Measurements from ENCODE around the gene KCNT2. TPM values are rescaled to one million over a fixed set of nuclear protein-coding genes. Genes with fewer than 3 reads are reported as not detected.
A peak's percentile ranks its signal among the peaks of the same experiment; 100 is the strongest.

KCNT2 gene
- total and polyA plus RNA-seq, 4 donors = 1.7 to 11.2 (median 6.8) TPM

DNA sequence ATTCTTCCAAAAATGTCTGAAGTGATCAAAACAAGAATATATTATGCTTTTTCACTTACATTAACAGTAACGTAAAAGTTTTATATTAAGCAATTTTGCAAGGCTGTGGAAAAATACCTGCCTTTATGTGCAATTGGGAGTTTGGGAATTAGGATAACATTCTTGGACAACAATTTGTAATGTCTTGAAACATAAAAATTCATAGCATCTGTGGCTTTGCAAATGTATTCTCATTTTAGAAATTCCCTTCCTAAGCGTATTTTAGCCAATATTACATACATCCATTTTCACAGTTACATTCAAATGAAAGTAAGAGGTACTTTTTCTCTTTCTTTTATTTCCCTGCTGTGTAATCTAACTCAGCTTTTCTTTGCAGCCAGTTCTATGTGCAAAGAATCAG, 30.2 kb upstream of the KCNT2 start (continued):
- TF ChIP-seq, protein P1, sequence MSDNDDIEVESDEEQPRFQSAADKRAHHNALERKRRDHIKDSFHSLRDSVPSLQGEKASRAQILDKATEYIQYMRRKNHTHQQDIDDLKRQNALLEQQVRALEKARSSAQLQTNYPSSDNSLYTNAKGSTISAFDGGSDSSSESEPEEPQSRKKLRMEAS (IDR thresholded peaks at IDR 0.05) = no peak
- TF ChIP-seq FOXA2 (IDR thresholded peaks at IDR 0.05) = no peak
- TF ChIP-seq RXRA (IDR thresholded peaks at IDR 0.05) = no peak
- TF ChIP-seq, protein P2, sequence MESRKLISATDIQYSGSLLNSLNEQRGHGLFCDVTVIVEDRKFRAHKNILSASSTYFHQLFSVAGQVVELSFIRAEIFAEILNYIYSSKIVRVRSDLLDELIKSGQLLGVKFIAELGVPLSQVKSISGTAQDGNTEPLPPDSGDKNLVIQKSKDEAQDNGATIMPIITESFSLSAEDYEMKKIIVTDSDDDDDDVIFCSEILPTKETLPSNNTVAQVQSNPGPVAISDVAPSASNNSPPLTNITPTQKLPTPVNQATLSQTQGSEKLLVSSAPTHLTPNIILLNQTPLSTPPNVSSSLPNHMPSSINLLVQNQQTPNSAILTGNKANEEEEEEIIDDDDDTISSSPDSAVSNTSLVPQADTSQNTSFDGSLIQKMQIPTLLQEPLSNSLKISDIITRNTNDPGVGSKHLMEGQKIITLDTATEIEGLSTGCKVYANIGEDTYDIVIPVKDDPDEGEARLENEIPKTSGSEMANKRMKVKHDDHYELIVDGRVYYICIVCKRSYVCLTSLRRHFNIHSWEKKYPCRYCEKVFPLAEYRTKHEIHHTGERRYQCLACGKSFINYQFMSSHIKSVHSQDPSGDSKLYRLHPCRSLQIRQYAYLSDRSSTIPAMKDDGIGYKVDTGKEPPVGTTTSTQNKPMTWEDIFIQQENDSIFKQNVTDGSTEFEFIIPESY (IDR thresholded peaks at IDR 0.05) = no peak

DNA sequence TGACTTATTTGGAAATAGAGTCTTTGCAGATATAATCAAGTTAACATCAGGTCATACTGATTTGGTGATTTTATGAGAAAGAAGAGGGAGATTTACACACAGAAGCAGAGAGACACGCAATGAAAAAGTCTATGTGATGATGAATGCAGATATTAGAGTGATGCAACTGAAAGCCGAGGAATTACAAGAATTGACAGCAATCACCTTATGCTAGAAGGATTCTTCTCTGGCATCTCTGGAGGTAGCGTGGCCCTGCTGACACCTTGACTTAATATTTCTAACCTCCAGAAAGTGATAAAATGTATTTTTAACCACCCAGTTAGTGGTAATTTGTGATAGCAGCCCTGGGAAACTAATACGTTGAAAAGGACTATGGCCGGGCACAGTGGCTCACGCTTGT, 29.4 kb upstream of the KCNT2 start:
- WGBS = 95% methylated on average over 6 of the region's 6 CpGs
- Histone ChIP-seq H3K27me3 (ENCODE audit: control insufficient read depth in 4 of 4, insufficient read depth in 4 of 4, low read length in 3 of 4) (no peaks in the 10 kb centered on the region), H3K9ac (ENCODE audit: low read depth in 1 of 2, low read length in 2 of 2) (no peak overlapping the region), H3K4me1 (ENCODE audit: control insufficient read depth in 4 of 4, insufficient read depth in 4 of 4, low read length in 3 of 4) (no peaks in the 10 kb centered on the region), H3K4me3 (ENCODE audit: low read depth in 1 of 3, low read length in 3 of 3) (no peak overlapping the region), H3K27ac (ENCODE audit: low read depth in 1 of 2, low read length in 2 of 2) (no peak overlapping the region), H3K9me3 (ENCODE audit: control insufficient read depth in 4 of 4, low read length in 3 of 4) (no peaks in the 10 kb centered on the region), H3K36me3 (ENCODE audit: control insufficient read depth in 4 of 4, insufficient read depth in 3 of 4, low read depth in 1 of 4, low read length in 3 of 4) (no peaks in the 10 kb centered on the region)
- no peak for DNase-seq (ENCODE audit: low spot score)
- TF ChIP-seq RXRA (IDR thresholded peaks at IDR 0.05) = no peak
- TF ChIP-seq SP1 (IDR thresholded peaks at IDR 0.05) = no peak
- TF ChIP-seq NR2F2 (IDR thresholded peaks at IDR 0.05) = no peak
- no peak for TF ChIP-seq TAF1 (conservative IDR thresholded peaks at IDR 0.05)
- no peak for TF ChIP-seq YY1 (IDR thresholded peaks at IDR 0.05)
- no peak for TF ChIP-seq HNF4G (IDR thresholded peaks at IDR 0.05)
- TF ChIP-seq, protein P3, sequence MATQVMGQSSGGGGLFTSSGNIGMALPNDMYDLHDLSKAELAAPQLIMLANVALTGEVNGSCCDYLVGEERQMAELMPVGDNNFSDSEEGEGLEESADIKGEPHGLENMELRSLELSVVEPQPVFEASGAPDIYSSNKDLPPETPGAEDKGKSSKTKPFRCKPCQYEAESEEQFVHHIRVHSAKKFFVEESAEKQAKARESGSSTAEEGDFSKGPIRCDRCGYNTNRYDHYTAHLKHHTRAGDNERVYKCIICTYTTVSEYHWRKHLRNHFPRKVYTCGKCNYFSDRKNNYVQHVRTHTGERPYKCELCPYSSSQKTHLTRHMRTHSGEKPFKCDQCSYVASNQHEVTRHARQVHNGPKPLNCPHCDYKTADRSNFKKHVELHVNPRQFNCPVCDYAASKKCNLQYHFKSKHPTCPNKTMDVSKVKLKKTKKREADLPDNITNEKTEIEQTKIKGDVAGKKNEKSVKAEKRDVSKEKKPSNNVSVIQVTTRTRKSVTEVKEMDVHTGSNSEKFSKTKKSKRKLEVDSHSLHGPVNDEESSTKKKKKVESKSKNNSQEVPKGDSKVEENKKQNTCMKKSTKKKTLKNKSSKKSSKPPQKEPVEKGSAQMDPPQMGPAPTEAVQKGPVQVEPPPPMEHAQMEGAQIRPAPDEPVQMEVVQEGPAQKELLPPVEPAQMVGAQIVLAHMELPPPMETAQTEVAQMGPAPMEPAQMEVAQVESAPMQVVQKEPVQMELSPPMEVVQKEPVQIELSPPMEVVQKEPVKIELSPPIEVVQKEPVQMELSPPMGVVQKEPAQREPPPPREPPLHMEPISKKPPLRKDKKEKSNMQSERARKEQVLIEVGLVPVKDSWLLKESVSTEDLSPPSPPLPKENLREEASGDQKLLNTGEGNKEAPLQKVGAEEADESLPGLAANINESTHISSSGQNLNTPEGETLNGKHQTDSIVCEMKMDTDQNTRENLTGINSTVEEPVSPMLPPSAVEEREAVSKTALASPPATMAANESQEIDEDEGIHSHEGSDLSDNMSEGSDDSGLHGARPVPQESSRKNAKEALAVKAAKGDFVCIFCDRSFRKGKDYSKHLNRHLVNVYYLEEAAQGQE (IDR thresholded peaks at IDR 0.05) = no peak
- TF ChIP-seq HNF4A (conservative IDR thresholded peaks at IDR 0.05) = no peak

DNA sequence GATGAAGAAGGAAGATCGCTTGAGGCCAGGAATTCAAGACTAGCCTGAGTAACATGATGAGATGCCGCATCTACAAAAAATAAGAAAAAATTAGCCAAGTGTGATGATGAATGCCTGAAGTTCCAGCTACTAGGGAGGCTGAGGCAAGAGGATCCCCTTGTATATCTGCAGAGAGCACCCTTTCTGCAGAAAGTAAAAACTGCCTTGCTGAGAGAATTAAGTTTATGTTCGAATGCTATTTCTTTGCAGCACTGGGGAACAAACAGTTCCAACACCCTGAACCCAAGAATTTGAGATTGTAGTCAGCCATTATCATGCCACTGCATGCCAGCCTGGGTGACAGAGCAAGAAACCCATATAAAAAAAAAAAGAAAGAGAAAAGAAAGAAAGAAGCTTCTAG, 20.6 kb upstream of the KCNT2 start:
- Histone ChIP-seq H3K4me1 (ENCODE audit: control insufficient read depth in 4 of 4, insufficient read depth in 4 of 4, low read length in 3 of 4) (no peaks in the 10 kb centered on the region), H3K27ac (ENCODE audit: low read depth in 1 of 2, low read length in 2 of 2) (no peak overlapping the region), H3K4me3 (ENCODE audit: low read depth in 1 of 3, low read length in 3 of 3) (peak overlapping the region in 1 of 3 donors; percentile 4), H3K9me3 (ENCODE audit: control insufficient read depth in 4 of 4, low read length in 3 of 4) (peaks cover 1 to 5% (median 4%) of the 10 kb centered on the region in 4 donors), H3K27me3 (ENCODE audit: control insufficient read depth in 4 of 4, insufficient read depth in 4 of 4, low read length in 3 of 4) (no peaks in the 10 kb centered on the region), H3K36me3 (ENCODE audit: control insufficient read depth in 4 of 4, insufficient read depth in 3 of 4, low read depth in 1 of 4, low read length in 3 of 4) (no peaks in the 10 kb centered on the region), H3K9ac (ENCODE audit: low read depth in 1 of 2, low read length in 2 of 2) (no peak overlapping the region)
- no peak for DNase-seq (ENCODE audit: low spot score)
- 97% methylated on average over 3 of the region's 3 CpGs for WGBS
- TF ChIP-seq RAD21 (IDR thresholded peaks at IDR 0.05) (no peak), EGR1 (IDR thresholded peaks at IDR 0.05; ENCODE audit: low read depth in 2 of 2) (no peak), HNF4G (IDR thresholded peaks at IDR 0.05) (no peak), HNF4A (conservative IDR thresholded peaks at IDR 0.05) (no peak), GABPA (IDR thresholded peaks at IDR 0.05 in 1 of 2, conservative IDR thresholded peaks at IDR 0.05 in 1 of 2) (no peak), YY1 (IDR thresholded peaks at IDR 0.05) (no peak)
- TF ChIP-seq, protein P3 (IDR thresholded peaks at IDR 0.05) = no peak
- TF ChIP-seq, protein P4, sequence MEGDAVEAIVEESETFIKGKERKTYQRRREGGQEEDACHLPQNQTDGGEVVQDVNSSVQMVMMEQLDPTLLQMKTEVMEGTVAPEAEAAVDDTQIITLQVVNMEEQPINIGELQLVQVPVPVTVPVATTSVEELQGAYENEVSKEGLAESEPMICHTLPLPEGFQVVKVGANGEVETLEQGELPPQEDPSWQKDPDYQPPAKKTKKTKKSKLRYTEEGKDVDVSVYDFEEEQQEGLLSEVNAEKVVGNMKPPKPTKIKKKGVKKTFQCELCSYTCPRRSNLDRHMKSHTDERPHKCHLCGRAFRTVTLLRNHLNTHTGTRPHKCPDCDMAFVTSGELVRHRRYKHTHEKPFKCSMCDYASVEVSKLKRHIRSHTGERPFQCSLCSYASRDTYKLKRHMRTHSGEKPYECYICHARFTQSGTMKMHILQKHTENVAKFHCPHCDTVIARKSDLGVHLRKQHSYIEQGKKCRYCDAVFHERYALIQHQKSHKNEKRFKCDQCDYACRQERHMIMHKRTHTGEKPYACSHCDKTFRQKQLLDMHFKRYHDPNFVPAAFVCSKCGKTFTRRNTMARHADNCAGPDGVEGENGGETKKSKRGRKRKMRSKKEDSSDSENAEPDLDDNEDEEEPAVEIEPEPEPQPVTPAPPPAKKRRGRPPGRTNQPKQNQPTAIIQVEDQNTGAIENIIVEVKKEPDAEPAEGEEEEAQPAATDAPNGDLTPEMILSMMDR (IDR thresholded peaks at IDR 0.05; ENCODE audit: low read depth, low read length, missing input control) = no peak

Data from liver (tissue), 9 donors.